ENCODE results near the gene NUDCD3. TPM values are rescaled to one million over a fixed set of nuclear protein-coding genes. Genes with fewer than 3 reads are reported as not detected.

Gene NUDCD3
- total RNA-seq = 10 to 100 TPM; 44.7 to 57.3 (median 49.7) TPM

DNA sequence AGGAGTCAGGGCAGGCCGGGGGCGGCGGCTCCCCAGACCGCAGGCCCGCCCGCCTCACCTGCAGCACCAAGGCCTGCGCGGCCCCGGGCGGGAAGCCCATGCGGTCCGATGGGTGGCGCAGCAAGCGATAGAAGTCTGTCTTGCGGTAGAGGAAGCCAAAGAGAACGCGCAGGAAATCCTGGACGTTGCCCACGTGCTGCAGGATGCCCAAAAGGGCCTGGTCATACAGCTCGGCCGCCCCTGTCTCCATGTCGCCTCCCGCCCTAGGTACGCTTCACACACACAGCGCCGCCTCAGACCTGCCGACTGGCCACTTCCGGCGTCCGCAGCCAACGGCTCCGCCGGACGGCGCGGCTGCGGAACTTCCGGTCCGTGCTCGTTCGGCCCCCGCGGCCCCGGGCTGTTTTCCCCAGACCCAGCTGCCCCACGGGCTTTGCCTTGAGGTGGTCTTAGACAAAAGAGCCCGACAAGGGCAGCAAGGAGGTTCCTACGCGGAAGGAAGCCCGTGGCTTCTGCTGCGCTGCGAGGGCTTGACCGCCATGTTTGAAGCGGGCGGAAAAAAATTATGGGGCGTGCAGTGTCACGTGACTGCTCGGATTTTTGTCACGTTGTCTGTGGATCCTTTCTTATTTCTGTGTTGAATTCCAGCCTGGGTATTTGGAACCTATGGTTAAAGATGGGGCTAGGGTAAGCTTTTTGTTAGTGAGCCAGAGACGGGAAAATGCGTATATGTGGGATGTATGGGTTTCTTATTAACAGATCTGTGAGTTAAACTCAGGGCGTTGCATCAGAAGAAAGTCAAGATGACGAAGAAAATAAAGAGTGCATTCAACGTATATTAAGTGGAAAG, at the start of gene NUDCD3:
TSS of gene NUDCD3 (minus strand) at position 308 of the 850 bp plus-strand sequence. CDS start at position 250, 58 bp downstream.
- TF ChIP-seq, protein P1, sequence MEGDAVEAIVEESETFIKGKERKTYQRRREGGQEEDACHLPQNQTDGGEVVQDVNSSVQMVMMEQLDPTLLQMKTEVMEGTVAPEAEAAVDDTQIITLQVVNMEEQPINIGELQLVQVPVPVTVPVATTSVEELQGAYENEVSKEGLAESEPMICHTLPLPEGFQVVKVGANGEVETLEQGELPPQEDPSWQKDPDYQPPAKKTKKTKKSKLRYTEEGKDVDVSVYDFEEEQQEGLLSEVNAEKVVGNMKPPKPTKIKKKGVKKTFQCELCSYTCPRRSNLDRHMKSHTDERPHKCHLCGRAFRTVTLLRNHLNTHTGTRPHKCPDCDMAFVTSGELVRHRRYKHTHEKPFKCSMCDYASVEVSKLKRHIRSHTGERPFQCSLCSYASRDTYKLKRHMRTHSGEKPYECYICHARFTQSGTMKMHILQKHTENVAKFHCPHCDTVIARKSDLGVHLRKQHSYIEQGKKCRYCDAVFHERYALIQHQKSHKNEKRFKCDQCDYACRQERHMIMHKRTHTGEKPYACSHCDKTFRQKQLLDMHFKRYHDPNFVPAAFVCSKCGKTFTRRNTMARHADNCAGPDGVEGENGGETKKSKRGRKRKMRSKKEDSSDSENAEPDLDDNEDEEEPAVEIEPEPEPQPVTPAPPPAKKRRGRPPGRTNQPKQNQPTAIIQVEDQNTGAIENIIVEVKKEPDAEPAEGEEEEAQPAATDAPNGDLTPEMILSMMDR (IDR thresholded peaks at IDR 0.05) = peak in 2 of 5 experiments; percentile 11 to 16
- TF ChIP-seq EP300 (IDR thresholded peaks at IDR 0.05) (peak; percentile 82 to 83), POLR2A (IDR thresholded peaks at IDR 0.05) (peak in 1 of 2 donors; percentile 46)
- no peaks in the 10 kb centered on the region for H3K27me3 ChIP-seq
- 0% methylated on average over 34 to 62 of the region's 63 CpGs for WGBS, 2 donors

DNA sequence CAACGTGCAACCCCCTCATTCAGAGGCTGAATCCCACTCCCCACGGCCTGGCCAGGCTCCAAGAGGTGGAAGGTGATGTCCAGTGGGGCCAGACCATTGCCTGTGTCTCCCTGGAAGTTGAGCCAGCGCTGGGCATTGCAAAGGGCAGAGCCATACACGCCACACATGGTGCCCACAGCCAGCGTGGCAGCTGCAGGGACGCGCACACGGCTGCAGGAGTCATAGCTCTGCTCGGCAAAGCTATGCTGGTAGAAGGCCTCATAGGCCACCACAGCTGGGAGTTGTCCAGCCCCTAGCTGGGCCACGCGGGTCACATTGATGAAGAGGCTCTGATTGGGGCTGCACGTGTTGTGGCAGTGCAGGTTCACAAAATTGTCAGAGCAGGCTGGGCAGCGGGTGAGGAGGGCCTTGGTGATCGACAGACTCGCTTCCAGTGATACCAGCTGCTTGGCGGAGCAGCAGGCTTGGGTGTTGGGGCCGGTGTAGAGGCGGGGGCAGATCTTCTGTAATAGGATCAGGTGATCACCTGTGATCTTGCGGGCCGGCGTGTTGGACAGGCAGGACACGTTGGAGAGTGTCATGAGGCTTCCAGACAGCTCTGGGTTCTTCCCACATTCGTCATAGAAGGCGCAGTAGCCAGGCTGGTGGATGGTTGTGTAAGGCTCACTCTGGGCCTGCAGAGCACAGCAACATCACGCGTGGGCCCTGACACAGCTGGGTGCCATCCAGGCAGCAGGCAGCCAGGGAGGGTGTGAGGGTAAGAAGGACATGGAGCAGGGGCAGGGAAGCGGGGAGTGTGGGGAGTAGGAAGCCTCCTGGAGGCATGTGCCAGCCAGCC, 49.4 kb upstream of the NUDCD3 start:
- TF ChIP-seq, protein P1 (IDR thresholded peaks at IDR 0.05) = no peak
- TF ChIP-seq EP300 (IDR thresholded peaks at IDR 0.05) = no peak
- no peak for TF ChIP-seq POLR2A (IDR thresholded peaks at IDR 0.05)
- no peaks in the 10 kb centered on the region for H3K9me3 ChIP-seq
- H3K27ac ChIP-seq = no peak overlapping the region
- no peaks in the 10 kb centered on the region for H3K36me3 ChIP-seq
- DNase-seq (ENCODE audit: low spot score in 2 of 2) = no peak
- 86 to 93% methylated on average over 22 to 24 of the region's 27 CpGs for WGBS, 2 donors
- no peaks in the 10 kb centered on the region for H3K27me3 ChIP-seq
- no peaks in the 10 kb centered on the region for H3K4me1 ChIP-seq
- no peak overlapping the region for H3K4me3 ChIP-seq

More for the DNA sequence above, at the start of gene NUDCD3:
- Histone ChIP-seq H3K36me3 (no peaks in the 10 kb centered on the region), H3K4me3 (peak within 1 kb of the TSS; percentile 82 to 95 (median 90)), H3K4me1 (peaks cover 0 to 46% (median 22%) of the 10 kb centered on the region in 4 donors), H3K27ac (peak within 1 kb of the TSS; percentile 97 to 98 (median 98)), H3K9me3 (no peaks in the 10 kb centered on the region)
- peak; percentile 63 to 80 for DNase-seq (ENCODE audit: low spot score in 2 of 2)

DNA sequence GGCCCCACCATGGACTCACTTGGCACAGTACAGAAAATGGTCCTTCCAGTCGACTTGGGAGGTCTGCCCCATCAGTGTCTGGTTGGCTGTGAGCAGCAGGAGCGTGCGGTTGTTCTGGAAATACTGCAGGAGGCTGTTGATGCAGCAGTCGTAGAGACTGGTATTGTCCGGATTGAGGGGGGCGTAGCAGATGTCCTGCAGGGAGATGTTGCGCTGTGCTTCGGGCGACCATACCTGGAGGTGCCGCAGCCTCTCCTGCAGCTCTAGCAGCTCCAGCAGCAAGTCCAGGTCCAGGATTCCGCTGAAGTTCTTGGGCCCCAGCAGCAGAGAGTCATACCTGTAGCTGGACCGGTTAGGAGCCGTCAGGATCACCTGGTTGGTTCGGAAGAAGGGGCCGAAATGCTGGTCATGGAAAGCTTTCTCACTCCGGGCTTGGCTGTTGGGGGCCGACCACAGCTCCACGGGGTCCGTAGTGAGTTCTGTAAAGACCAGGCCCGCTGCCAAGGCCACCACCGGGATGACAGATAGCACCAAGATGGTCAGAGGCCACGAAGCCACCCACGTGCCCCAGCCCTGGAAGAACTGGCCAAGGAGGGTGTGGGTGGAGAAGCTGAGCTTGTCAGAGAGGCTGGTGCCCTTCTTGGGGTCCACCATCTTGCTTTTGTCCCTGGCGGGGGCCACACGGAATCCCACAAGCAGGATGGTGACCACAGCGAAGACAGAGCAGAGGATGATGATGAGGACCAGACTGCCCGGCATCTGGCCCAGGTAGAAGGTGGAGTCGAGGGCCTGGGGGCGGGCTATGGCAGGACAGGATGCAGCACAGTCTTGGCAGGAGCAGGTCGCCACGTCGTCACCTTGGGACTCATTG, 48.6 kb upstream of the NUDCD3 start:
- no peak for DNase-seq (ENCODE audit: low spot score in 2 of 2)
- 89 to 93% methylated on average over 26 of the region's 32 CpGs for WGBS, 2 donors

GRCh38 chr7:44538093-44538797, 47.8 kb upstream of the NUDCD3 start:
- DNase-seq (ENCODE audit: low spot score in 2 of 2) = no peak
- TF ChIP-seq, protein P1 (IDR thresholded peaks at IDR 0.05) = no peak
- TF ChIP-seq EP300 (IDR thresholded peaks at IDR 0.05) = no peak
- no peak for TF ChIP-seq POLR2A (IDR thresholded peaks at IDR 0.05)
- no peak overlapping the region for H3K4me3 ChIP-seq
- H3K4me1 ChIP-seq = no peaks in the 10 kb centered on the region
- no peaks in the 10 kb centered on the region for H3K27me3 ChIP-seq
- no peaks in the 10 kb centered on the region for H3K36me3 ChIP-seq
- WGBS, 2 donors = 83 to 85% methylated on average over 17 of the region's 17 CpGs
- no peak overlapping the region for H3K27ac ChIP-seq
- H3K9me3 ChIP-seq = no peaks in the 10 kb centered on the region

More for the DNA sequence above, 48.6 kb upstream of the NUDCD3 start:
- no peak overlapping the region for H3K4me3 ChIP-seq
- no peaks in the 10 kb centered on the region for H3K4me1 ChIP-seq
- H3K27me3 ChIP-seq = no peaks in the 10 kb centered on the region
- no peak overlapping the region for H3K27ac ChIP-seq
- no peaks in the 10 kb centered on the region for H3K9me3 ChIP-seq
- TF ChIP-seq POLR2A (IDR thresholded peaks at IDR 0.05) (no peak), EP300 (IDR thresholded peaks at IDR 0.05) (no peak)
- TF ChIP-seq, protein P1 (IDR thresholded peaks at IDR 0.05) = no peak
- H3K36me3 ChIP-seq = no peaks in the 10 kb centered on the region
